ENCODE measurements around the gene PDE8B.

Gene PDE8B

GRCh38 chr5:77210091-77210963, at the start of gene PDE8B:
TSS of gene PDE8B (plus strand) at chr5:77210680. CDS start at chr5:77210926, 246 bp downstream.
- DNase-seq, result no peak

GRCh38 chr5:77163453-77163852, 47.0 kb upstream of the PDE8B start:
- no peak for DNase-seq

- DNase-seq, result no peak
These were observed 43.4 kb upstream of the PDE8B start for GRCh38 chr5:77167063-77167462.

GRCh38 chr5:77167695-77168121, 42.8 kb upstream of the PDE8B start:
- DNase-seq, result no peak

- no peak for DNase-seq
These were observed 42.2 kb upstream of the PDE8B start for GRCh38 chr5:77168161-77168878.

- DNase-seq, result no peak
These were observed 41.6 kb upstream of the PDE8B start for GRCh38 chr5:77168879-77169244.

- no peak for DNase-seq
These were observed 40.1 kb upstream of the PDE8B start for GRCh38 chr5:77170196-77170890.

- DNase-seq, result no peak
These were observed 39.2 kb upstream of the PDE8B start for GRCh38 chr5:77171141-77171910.

GRCh38 chr5:77172713-77173328, 37.7 kb upstream of the PDE8B start:
- DNase-seq, result no peak

- DNase-seq, result no peak
These were observed 36.0 kb upstream of the PDE8B start for GRCh38 chr5:77174526-77174925.

- DNase-seq, result no peak
These were observed 35.2 kb upstream of the PDE8B start for GRCh38 chr5:77175231-77175630.

GRCh38 chr5:77176429-77176828, 34.1 kb upstream of the PDE8B start:
- no peak for DNase-seq

- no peak for DNase-seq
These were observed 32.9 kb upstream of the PDE8B start for GRCh38 chr5:77177576-77177975.

GRCh38 chr5:77180167-77181081, 30.1 kb upstream of the PDE8B start:
- DNase-seq, result no peak

GRCh38 chr5:77181173-77181572, 29.3 kb upstream of the PDE8B start:
- no peak for DNase-seq

- DNase-seq, result no peak
These were observed 28.7 kb upstream of the PDE8B start for GRCh38 chr5:77181596-77182304.

GRCh38 chr5:77182367-77182766, 28.1 kb upstream of the PDE8B start:
- no peak for DNase-seq

- DNase-seq, result no peak
These were observed 23.7 kb upstream of the PDE8B start for GRCh38 chr5:77186652-77187370.

GRCh38 chr5:77189421-77189820, 21.1 kb upstream of the PDE8B start:
- no peak for DNase-seq

Measured in bone marrow (tissue), 2 donors.